PC-3 (cell line): ENCODE data around the gene DNAH5.

ENCODE experiments used
- EZH2phosphoT487 ChIP-seq: fragments of 300-600 bp; sonication (generic); IDR thresholded peaks from 2 replicates; pipeline ENCODE4 v1.6.1; 2018; ENCODE audit warnings: mild to moderate bottlenecking, antibody characterized with exemption, low read length, borderline replicate concordance
- TF ChIP-seq, protein P1 (sequence below): fragments of 300-600 bp; sonication (generic); conservative IDR thresholded peaks from 2 replicates; pipeline ENCODE4 v1.5.1; 2017; ENCODE audit warnings: antibody characterized with exemption, low read depth, mild to moderate bottlenecking, low read length

DNA sequence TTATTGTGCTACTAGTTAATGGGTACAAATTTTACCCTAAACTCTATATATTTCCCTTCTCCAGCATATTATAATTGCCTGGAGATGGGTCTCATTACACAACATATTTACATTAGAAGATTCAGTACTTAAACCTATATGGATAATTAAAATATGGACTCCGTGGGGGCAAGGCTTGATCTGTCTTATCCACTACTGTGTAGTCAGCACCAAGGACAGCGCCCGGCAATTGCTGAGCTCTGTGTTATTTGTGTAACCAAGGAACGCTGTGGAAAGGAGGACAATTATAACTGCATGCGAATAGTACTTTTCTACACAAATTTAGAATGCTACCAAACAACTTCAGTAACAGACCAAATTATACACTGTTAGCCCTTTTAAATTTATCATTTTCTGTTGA, 77.7 kb downstream of the DNAH5 start:
- TF ChIP-seq, protein P1, sequence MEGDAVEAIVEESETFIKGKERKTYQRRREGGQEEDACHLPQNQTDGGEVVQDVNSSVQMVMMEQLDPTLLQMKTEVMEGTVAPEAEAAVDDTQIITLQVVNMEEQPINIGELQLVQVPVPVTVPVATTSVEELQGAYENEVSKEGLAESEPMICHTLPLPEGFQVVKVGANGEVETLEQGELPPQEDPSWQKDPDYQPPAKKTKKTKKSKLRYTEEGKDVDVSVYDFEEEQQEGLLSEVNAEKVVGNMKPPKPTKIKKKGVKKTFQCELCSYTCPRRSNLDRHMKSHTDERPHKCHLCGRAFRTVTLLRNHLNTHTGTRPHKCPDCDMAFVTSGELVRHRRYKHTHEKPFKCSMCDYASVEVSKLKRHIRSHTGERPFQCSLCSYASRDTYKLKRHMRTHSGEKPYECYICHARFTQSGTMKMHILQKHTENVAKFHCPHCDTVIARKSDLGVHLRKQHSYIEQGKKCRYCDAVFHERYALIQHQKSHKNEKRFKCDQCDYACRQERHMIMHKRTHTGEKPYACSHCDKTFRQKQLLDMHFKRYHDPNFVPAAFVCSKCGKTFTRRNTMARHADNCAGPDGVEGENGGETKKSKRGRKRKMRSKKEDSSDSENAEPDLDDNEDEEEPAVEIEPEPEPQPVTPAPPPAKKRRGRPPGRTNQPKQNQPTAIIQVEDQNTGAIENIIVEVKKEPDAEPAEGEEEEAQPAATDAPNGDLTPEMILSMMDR, result no peak
- no peak for TF ChIP-seq EZH2phosphoT487
